CD8-positive, alpha-beta memory T cell (primary cell): ENCODE results near the gene SMIM33. TPM values are rescaled to one million over a fixed set of nuclear protein-coding genes. Genes with fewer than 3 reads are reported as not detected.
A peak's percentile ranks its signal among the peaks of the same experiment; 100 is the strongest.

ENCODE experiments used
- CTCF ChIA-PET: fragments of 350-600 bp; sonication (Branson Sonifier 250); formaldehyde crosslinking; loops from one replicate; lab custom pipeline; 2021; ENCODE audit warnings: antibody characterized with exemption; lab: Charles Lee
- POLR2A ChIA-PET: fragments of 350-600 bp; sonication (Branson Sonifier 250); formaldehyde crosslinking; loops from one replicate; lab custom pipeline; 2021; ENCODE audit warnings: antibody characterized with exemption; lab: Charles Lee
- DNase-seq, 5 donors: peaks; one replicate each; pipeline versions ENCODE4 v3.0.0 to v3.0.0-alpha.2; 2020 to 2022; ENCODE audit warnings: mixed read lengths in 1 of 5
- H3K27ac ChIP-seq: one replicate; pipeline ENCODE4 v1.7.0; 2013; ENCODE audit warnings: low read depth, mild to moderate bottlenecking, low read length, moderate library complexity
- H3K27me3 ChIP-seq: 2 replicates; pipeline ENCODE4 v1.7.0; 2013; ENCODE audit warnings: low read length, mild to moderate bottlenecking; ENCODE audit not compliant: insufficient read depth, poor library complexity, severe bottlenecking
- H3K36me3 ChIP-seq: 2 replicates; pipeline ENCODE4 v1.7.0; 2013; ENCODE audit warnings: mild to moderate bottlenecking, low read length, moderate library complexity; ENCODE audit not compliant: insufficient read depth
- H3K4me1 ChIP-seq: 2 replicates; pipeline ENCODE4 v1.7.0; 2013; ENCODE audit warnings: mild to moderate bottlenecking, low read length, moderate library complexity; ENCODE audit not compliant: insufficient read depth
- H3K4me3 ChIP-seq: 2 replicates; pipeline ENCODE4 v1.7.0; 2013; ENCODE audit warnings: mild to moderate bottlenecking, low read length
- H3K9me3 ChIP-seq: 2 replicates; pipeline ENCODE4 v1.7.0; 2013; ENCODE audit warnings: mild to moderate bottlenecking, low read length
- H3K27ac Mint-ChIP-seq, 8 donors: one replicate each; pipeline ENCODE4 v1.8.0; 2020 to 2021; ENCODE audit warnings: mixed read lengths in 8 of 8, mild to moderate bottlenecking in 6 of 8, inconsistent platforms in 3 of 8, moderate library complexity in 3 of 8
- H3K27me3 Mint-ChIP-seq, 2 donors: one replicate each; pipeline ENCODE4 v1.8.0; 2020 to 2021; ENCODE audit warnings: mixed read lengths in 2 of 2, mild to moderate bottlenecking in 1 of 2, moderate library complexity in 1 of 2
- H3K36me3 Mint-ChIP-seq, 3 donors: one replicate each; pipeline ENCODE4 v1.8.0; 2020 to 2021; ENCODE audit warnings: mixed read lengths in 3 of 3, inconsistent platforms in 1 of 3, mild to moderate bottlenecking in 1 of 3
- H3K4me1 Mint-ChIP-seq, 3 donors: one replicate each; pipeline ENCODE4 v1.8.0; 2020 to 2021; ENCODE audit warnings: mixed read lengths in 3 of 3, inconsistent platforms in 1 of 3, mild to moderate bottlenecking in 1 of 3
- H3K4me3 Mint-ChIP-seq, 7 donors: one replicate each; pipeline ENCODE4 v1.8.0; 2020 to 2021; ENCODE audit warnings: mixed read lengths in 7 of 7, mild to moderate bottlenecking in 6 of 7, moderate library complexity in 4 of 7, inconsistent platforms in 2 of 7
- H3K9me3 Mint-ChIP-seq, 5 donors: one replicate each; pipeline ENCODE4 v1.8.0; 2020 to 2022; ENCODE audit warnings: mixed read lengths in 5 of 5, mild to moderate bottlenecking in 3 of 5, moderate library complexity in 2 of 5, inconsistent platforms in 1 of 5
- polyA plus RNA-seq: library from polyadenylated mRNA; unstranded; fragments of 300-500 nt; fragmentation: Illumina TruSeq; gene quantifications from one replicate; pipeline ENCODE4 v1.2.3, GENCODE V29; 2021
- total RNA-seq, 2 experiments: library from RNA; stranded (reverse); gene quantifications; one replicate each; pipeline ENCODE4 v1.2.3, GENCODE V29; 2021

SMIM33 gene
- total and polyA plus RNA-seq, 3 experiments from 2014 or later, result 0.11 to 1.1 (median 0.28) TPM

DNA sequence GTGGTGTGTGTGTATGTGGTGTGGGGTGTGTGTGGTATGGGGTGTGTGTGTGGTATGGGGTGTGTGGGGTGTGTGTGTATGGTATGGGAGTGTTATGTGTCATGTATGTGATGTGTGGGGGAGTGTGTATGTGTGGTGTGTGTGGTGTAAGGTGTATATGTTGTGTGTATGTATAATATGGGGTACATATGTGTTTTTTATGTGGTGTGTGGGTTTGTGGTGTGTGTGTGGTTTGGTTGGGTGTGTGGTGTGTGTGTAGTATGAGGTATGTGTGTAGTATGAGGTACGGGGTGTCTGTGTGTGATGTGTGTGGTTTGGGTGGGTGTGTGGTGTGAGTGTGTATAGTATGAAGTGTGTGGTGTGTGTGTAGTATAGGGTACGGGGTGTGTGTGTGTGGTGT is 19.6 kb upstream of the SMIM33 start:
- ChIA-PET POLR2A (no interaction called here), CTCF (no interaction called here)
- H3K27me3 ChIP-seq, result no peaks in the 10 kb centered on the region
- Mint-ChIP-seq H3K4me3 (no peak overlapping the region), H3K27me3 (peaks cover 0 to 2% of the 10 kb centered on the region in 2 donors), H3K27ac (no peak overlapping the region), H3K36me3 (no peaks in the 10 kb centered on the region), H3K4me1 (peaks cover 34 to 48% (median 45%) of the 10 kb centered on the region in 3 donors), H3K9me3 (no peaks in the 10 kb centered on the region)
- no peak overlapping the region for H3K27ac ChIP-seq
- DNase-seq, result no peak
- H3K36me3 ChIP-seq, result no peaks in the 10 kb centered on the region
- peaks cover 33% of the 10 kb centered on the region for H3K4me1 ChIP-seq
- no peaks in the 10 kb centered on the region for H3K9me3 ChIP-seq
- no peak overlapping the region for H3K4me3 ChIP-seq

DNA sequence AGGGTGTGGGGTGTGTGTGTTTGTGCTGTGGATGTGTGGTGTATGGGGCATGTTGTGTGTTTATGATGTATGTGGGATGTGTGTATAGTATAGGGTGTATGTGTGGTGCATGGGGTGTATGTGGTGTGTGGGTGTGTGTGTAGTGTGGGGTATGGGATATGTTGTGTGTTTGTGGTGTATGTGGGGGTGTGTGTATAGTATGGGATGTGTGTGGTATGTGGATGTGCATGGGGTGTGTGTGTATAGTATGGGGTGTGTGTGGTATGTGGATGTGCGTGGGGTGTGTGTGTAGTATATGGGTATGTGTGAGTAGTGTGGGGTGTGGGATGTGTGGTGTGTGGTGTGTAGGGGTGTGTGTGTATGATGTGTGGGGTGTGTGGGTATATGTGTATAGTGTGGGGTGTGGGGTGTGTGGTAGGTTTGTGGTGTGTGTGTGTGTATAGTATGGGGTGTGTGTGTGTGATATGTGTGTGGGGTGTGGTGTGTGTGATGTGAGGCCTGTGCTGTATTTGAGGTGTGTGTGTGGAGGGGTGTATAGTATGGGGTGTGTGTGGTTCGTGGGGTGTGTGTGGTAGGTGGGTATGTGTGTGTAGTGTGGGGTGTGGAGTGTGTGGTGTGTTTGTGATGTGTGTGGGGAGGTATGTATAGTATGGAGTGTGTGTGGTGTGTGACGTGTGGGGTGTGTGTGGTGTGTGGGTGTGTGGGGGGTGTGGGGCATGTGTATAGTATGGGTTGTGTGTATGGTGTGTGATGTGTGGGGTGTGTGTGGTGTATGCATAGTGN is 18.7 kb upstream of the SMIM33 start:
- no peak for DNase-seq
- POLR2A ChIA-PET, result no interaction called here

GRCh38 chr5:139453683-139454567 is 16.9 kb upstream of the SMIM33 start:
- H3K4me3 Mint-ChIP-seq, result peak overlapping the region in 3 of 7 donors; percentile 9 to 67 (median 39)
- peaks cover 0 to 2% of the 10 kb centered on the region in 2 donors for H3K27me3 Mint-ChIP-seq
- H3K4me1 ChIP-seq, result peaks cover 51% of the 10 kb centered on the region

More for the DNA sequence above, 18.7 kb upstream of the SMIM33 start:
- no peaks in the 10 kb centered on the region for H3K27me3 ChIP-seq
- no peak overlapping the region for H3K27ac ChIP-seq
- H3K36me3 ChIP-seq, result no peaks in the 10 kb centered on the region
- no peak overlapping the region for H3K27ac Mint-ChIP-seq
- peaks cover 0 to 2% of the 10 kb centered on the region in 2 donors for H3K27me3 Mint-ChIP-seq
- no peaks in the 10 kb centered on the region for H3K9me3 ChIP-seq
- H3K36me3 Mint-ChIP-seq, result no peaks in the 10 kb centered on the region
- H3K4me1 ChIP-seq, result peaks cover 32% of the 10 kb centered on the region
- no peaks in the 10 kb centered on the region for H3K9me3 Mint-ChIP-seq
- H3K4me3 ChIP-seq, result no peak overlapping the region
- H3K4me1 Mint-ChIP-seq, result peaks cover 39 to 48% (median 47%) of the 10 kb centered on the region in 3 donors
- CTCF ChIA-PET, result no interaction called here
- H3K4me3 Mint-ChIP-seq, result no peak overlapping the region

GRCh38 chr5:139454568-139455290 is 16.1 kb upstream of the SMIM33 start:
- Histone ChIP-seq H3K36me3 (no peaks in the 10 kb centered on the region), H3K4me1 (peaks cover 59% of the 10 kb centered on the region), H3K4me3 (no peak overlapping the region), H3K27ac (no peak overlapping the region), H3K9me3 (no peaks in the 10 kb centered on the region), H3K27me3 (no peaks in the 10 kb centered on the region)
- H3K36me3 Mint-ChIP-seq, result no peaks in the 10 kb centered on the region
- H3K4me1 Mint-ChIP-seq, result peaks cover 50 to 56% (median 53%) of the 10 kb centered on the region in 3 donors
- DNase-seq, result peak in 1 of 5 donors; percentile 6
- peak overlapping the region in 2 of 7 donors; percentile 9 to 41 for H3K4me3 Mint-ChIP-seq
- H3K9me3 Mint-ChIP-seq, result no peaks in the 10 kb centered on the region
- CTCF ChIA-PET, result interaction anchor here (0.5 to 0.6 kb wide), 2 partner anchors 59 to 144 kb away, joined by 3 read pairs; no protein-coding TSS in a partner anchor
- peak overlapping the region; percentile 69 to 92 (median 90) for H3K27ac Mint-ChIP-seq
- POLR2A ChIA-PET, result no interaction called here
- peaks cover 0 to 2% of the 10 kb centered on the region in 2 donors for H3K27me3 Mint-ChIP-seq

More at GRCh38 chr5:139453683-139454567, 16.9 kb upstream of the SMIM33 start:
- CTCF ChIA-PET, result no interaction called here
- peak in 3 of 5 donors; percentile 27 to 61 (median 61) for DNase-seq
- peak overlapping the region; percentile 0 to 91 (median 88) for H3K27ac Mint-ChIP-seq
- Histone ChIP-seq H3K9me3 (no peaks in the 10 kb centered on the region), H3K36me3 (no peaks in the 10 kb centered on the region), H3K27me3 (no peaks in the 10 kb centered on the region), H3K4me3 (no peak overlapping the region), H3K27ac (no peak overlapping the region)
- peaks cover 44 to 50% (median 47%) of the 10 kb centered on the region in 3 donors for H3K4me1 Mint-ChIP-seq
- no peaks in the 10 kb centered on the region for H3K9me3 Mint-ChIP-seq
- POLR2A ChIA-PET, result no interaction called here
- H3K36me3 Mint-ChIP-seq, result no peaks in the 10 kb centered on the region

- Histone ChIP-seq H3K36me3 (no peaks in the 10 kb centered on the region), H3K4me3 (no peak overlapping the region), H3K4me1 (peaks cover 70% of the 10 kb centered on the region), H3K27ac (no peak overlapping the region), H3K27me3 (no peaks in the 10 kb centered on the region), H3K9me3 (no peaks in the 10 kb centered on the region)
- Mint-ChIP-seq H3K27ac (peak overlapping the region; percentile 54 to 97 (median 84)), H3K27me3 (peaks cover 0 to 2% of the 10 kb centered on the region in 2 donors), H3K4me1 (peaks cover 51 to 69% (median 63%) of the 10 kb centered on the region in 3 donors), H3K36me3 (no peaks in the 10 kb centered on the region), H3K9me3 (no peaks in the 10 kb centered on the region), H3K4me3 (no peak overlapping the region)
- DNase-seq, result no peak
- ChIA-PET POLR2A (no interaction called here), CTCF (interaction anchor here (0.9 to 2.0 kb wide), 7 partner anchors 9 to 57 kb away, joined by 3 to 7 read pairs (median 3); partner anchors contain the start of genes SMIM33 and STING1)
Observed at GRCh38 chr5:139456776-139457175, 14.0 kb upstream of the SMIM33 start.

DNA sequence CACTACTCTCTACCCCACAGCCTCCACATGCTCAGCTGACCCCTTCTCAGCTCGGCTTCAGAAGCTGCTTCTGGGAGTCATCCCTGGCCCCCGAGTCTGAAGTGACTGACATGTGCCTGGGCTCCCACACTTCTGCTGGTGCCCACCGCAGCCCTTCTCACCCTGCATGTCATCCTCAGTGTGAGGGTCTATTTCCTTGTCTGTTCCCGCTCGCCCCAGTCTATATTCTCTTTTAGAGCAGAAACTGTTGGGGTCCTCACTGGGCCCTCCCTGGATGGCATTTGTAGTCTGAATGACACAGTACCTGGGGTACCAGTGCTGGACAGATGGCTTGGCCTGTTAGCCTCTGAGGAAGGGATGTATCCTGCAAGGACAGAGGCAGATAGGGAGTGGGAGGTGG is 13.6 kb upstream of the SMIM33 start:
- CTCF ChIA-PET, result interaction anchor here (0.9 to 3.0 kb wide), 5 partner anchors 13 to 56 kb away, joined by 3 to 14 read pairs (median 5); partner anchors contain the start of gene STING1
- no peaks in the 10 kb centered on the region for H3K9me3 ChIP-seq
- peaks cover 68% of the 10 kb centered on the region for H3K4me1 ChIP-seq
- POLR2A ChIA-PET, result no interaction called here
- H3K27ac ChIP-seq, result no peak overlapping the region
- Mint-ChIP-seq H3K27me3 (peaks cover 0 to 2% of the 10 kb centered on the region in 2 donors), H3K36me3 (no peaks in the 10 kb centered on the region), H3K4me1 (peaks cover 51 to 69% (median 63%) of the 10 kb centered on the region in 3 donors), H3K4me3 (peak overlapping the region in 4 of 7 donors; percentile 15 to 31 (median 26)), H3K27ac (peak overlapping the region; percentile 50 to 97 (median 84)), H3K9me3 (no peaks in the 10 kb centered on the region)
- no peaks in the 10 kb centered on the region for H3K27me3 ChIP-seq
- H3K36me3 ChIP-seq, result no peaks in the 10 kb centered on the region
- no peak for DNase-seq
- H3K4me3 ChIP-seq, result no peak overlapping the region

GRCh38 chr5:139457653-139458306 is 13.0 kb upstream of the SMIM33 start:
- CTCF ChIA-PET, result interaction anchor here (0.6 to 3.0 kb wide), 8 partner anchors 11 to 61 kb away, joined by 3 to 14 read pairs (median 4); partner anchors contain the start of gene STING1
- POLR2A ChIA-PET, result interaction anchor here (0.6 to 2.0 kb wide), 7 partner anchors 8 to 1426 kb away, joined by 3 to 10 read pairs (median 4); partner anchors contain the start of gene STING1
- Mint-ChIP-seq H3K27me3 (peaks cover 0 to 2% of the 10 kb centered on the region in 2 donors), H3K36me3 (no peaks in the 10 kb centered on the region), H3K4me3 (peak overlapping the region in 4 of 7 donors; percentile 24 to 51 (median 29)), H3K9me3 (no peaks in the 10 kb centered on the region), H3K27ac (peak overlapping the region; percentile 24 to 97 (median 82)), H3K4me1 (peaks cover 51 to 69% (median 63%) of the 10 kb centered on the region in 3 donors)
- peaks cover 65% of the 10 kb centered on the region for H3K4me1 ChIP-seq
- DNase-seq, result no peak
- no peaks in the 10 kb centered on the region for H3K36me3 ChIP-seq
- H3K4me3 ChIP-seq, result no peak overlapping the region
- no peaks in the 10 kb centered on the region for H3K27me3 ChIP-seq
- no peak overlapping the region for H3K27ac ChIP-seq
- no peaks in the 10 kb centered on the region for H3K9me3 ChIP-seq
